ENCODE results near the gene JUNB. TPM values are rescaled to one million over a fixed set of nuclear protein-coding genes. Genes with fewer than 3 reads are reported as not detected.

Gene JUNB
- total and polyA plus RNA-seq, 2 of the 13 experiments (the other 11 are each of a cell fraction or from before 2014, with no cell fraction given) = 7.7 to 8.2 TPM

- TF ChIP-seq ZNF746 (CRISPR knock-in tag; IDR thresholded peaks at IDR 0.05) (no peak), GABPB1 (CRISPR knock-in tag; IDR thresholded peaks at IDR 0.05) (peak; percentile 85), E2F5 (CRISPR knock-in tag; conservative IDR thresholded peaks at IDR 0.05) (no peak), ZNF660 (CRISPR knock-in tag; IDR thresholded peaks at IDR 0.05; ENCODE audit: borderline replicate concordance, low read depth) (no peak), ZNF780A (CRISPR knock-in tag; IDR thresholded peaks at IDR 0.05) (no peak), YY1 (IDR thresholded peaks at IDR 0.05; ENCODE audit: insufficient read depth, insufficient replicate concordance, low read depth, low read length) (peak; percentile 12), ZNF567 (CRISPR knock-in tag; IDR thresholded peaks at IDR 0.05; ENCODE audit: borderline replicate concordance) (no peak), ZNF543 (CRISPR knock-in tag; IDR thresholded peaks at IDR 0.05) (no peak), ZNF691 (CRISPR knock-in tag; IDR thresholded peaks at IDR 0.05; ENCODE audit: borderline replicate concordance, low read depth) (no peak), TCF12 (IDR thresholded peaks at IDR 0.05) (no peak), TCF12 (CRISPR knock-in tag; IDR thresholded peaks at IDR 0.05) (peak; percentile 57; the same call in 1 of the 2 replicates), EHMT2 (IDR thresholded peaks at IDR 0.05; ENCODE audit: borderline replicate concordance, low read depth, low read length) (no peak), TCF7 (IDR thresholded peaks at IDR 0.05; ENCODE audit: low read depth) (no peak), WIZ (CRISPR knock-in tag; IDR thresholded peaks at IDR 0.05) (no peak), ZNF530 (CRISPR knock-in tag; IDR thresholded peaks at IDR 0.05; ENCODE audit: low read depth) (no peak), TOPORS (CRISPR knock-in tag; IDR thresholded peaks at IDR 0.05) (no peak), ZNF747 (CRISPR knock-in tag; IDR thresholded peaks at IDR 0.05; ENCODE audit: borderline replicate concordance) (peak; percentile 68; the same call in 1 of the 2 replicates), ZSCAN12 (CRISPR knock-in tag; IDR thresholded peaks at IDR 0.05) (no peak), SNAPC4 (CRISPR knock-in tag; IDR thresholded peaks at IDR 0.05) (no peak), ZNF550 (CRISPR knock-in tag; IDR thresholded peaks at IDR 0.05; ENCODE audit: borderline replicate concordance) (no peak), PAWR (CRISPR knock-in tag; IDR thresholded peaks at IDR 0.05; ENCODE audit: borderline replicate concordance) (no peak)
Measured at GRCh38 chr19:12793290-12794195, 2.3 kb downstream of the JUNB start (continued).

Data from HepG2 (cell line).